Nephron (organoid): Measurements from ENCODE around the gene ASXL1.

Source experiments
- H3K27ac Mint-ChIP-seq, 3 experiments: 2 replicates each; pipeline ENCODE4 v1.8.0; 2020; ENCODE audit warnings: mixed read lengths in 3 of 3, mild to moderate bottlenecking in 2 of 3, moderate library complexity in 1 of 3
- H3K27me3 Mint-ChIP-seq: 2 replicates; pipeline ENCODE4 v1.8.0; 2021; ENCODE audit warnings: low read depth, mild to moderate bottlenecking, moderate library complexity, mixed read lengths
- H3K36me3 Mint-ChIP-seq: 2 replicates; pipeline ENCODE4 v1.8.0; 2020; ENCODE audit warnings: low read depth, mixed read lengths
- H3K4me1 Mint-ChIP-seq: 2 replicates; pipeline ENCODE4 v1.8.0; 2020; ENCODE audit warnings: mixed read lengths
- H3K4me3 Mint-ChIP-seq, 3 experiments: 2 replicates each; pipeline ENCODE4 v1.8.0; 2020; ENCODE audit warnings: mild to moderate bottlenecking in 3 of 3, mixed read lengths in 3 of 3, moderate library complexity in 2 of 3
- H3K9me3 Mint-ChIP-seq: 2 replicates; pipeline ENCODE4 v1.8.0; 2020; ENCODE audit warnings: mixed read lengths
- TF ChIP-seq, protein P1 (sequence below), 3 experiments: fragments of 200-600 bp; sonication (generic); IDR thresholded peaks; one replicate each; pipeline ENCODE4 v1.5.0; 2021; ENCODE audit warnings: antibody characterized with exemption in 3 of 3; ENCODE audit not compliant: unreplicated experiment in 3 of 3

ASXL1 gene

GRCh38 chr20:32472581-32473207, 114.6 kb downstream of the ASXL1 start:
- TF ChIP-seq, protein P1, sequence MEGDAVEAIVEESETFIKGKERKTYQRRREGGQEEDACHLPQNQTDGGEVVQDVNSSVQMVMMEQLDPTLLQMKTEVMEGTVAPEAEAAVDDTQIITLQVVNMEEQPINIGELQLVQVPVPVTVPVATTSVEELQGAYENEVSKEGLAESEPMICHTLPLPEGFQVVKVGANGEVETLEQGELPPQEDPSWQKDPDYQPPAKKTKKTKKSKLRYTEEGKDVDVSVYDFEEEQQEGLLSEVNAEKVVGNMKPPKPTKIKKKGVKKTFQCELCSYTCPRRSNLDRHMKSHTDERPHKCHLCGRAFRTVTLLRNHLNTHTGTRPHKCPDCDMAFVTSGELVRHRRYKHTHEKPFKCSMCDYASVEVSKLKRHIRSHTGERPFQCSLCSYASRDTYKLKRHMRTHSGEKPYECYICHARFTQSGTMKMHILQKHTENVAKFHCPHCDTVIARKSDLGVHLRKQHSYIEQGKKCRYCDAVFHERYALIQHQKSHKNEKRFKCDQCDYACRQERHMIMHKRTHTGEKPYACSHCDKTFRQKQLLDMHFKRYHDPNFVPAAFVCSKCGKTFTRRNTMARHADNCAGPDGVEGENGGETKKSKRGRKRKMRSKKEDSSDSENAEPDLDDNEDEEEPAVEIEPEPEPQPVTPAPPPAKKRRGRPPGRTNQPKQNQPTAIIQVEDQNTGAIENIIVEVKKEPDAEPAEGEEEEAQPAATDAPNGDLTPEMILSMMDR (IDR thresholded peaks at IDR 0.05; ENCODE audit: unreplicated experiment in 3 of 3) = no peak
- peaks cover 63% of the 10 kb centered on the region for H3K4me1 Mint-ChIP-seq
- no peaks in the 10 kb centered on the region for H3K9me3 Mint-ChIP-seq
- H3K36me3 Mint-ChIP-seq = peaks cover 16% of the 10 kb centered on the region
- peak overlapping the region in 1 of 3 experiments; percentile 35 for H3K4me3 Mint-ChIP-seq
- peak overlapping the region; percentile 66 to 98 (median 96) for H3K27ac Mint-ChIP-seq
- no peaks in the 10 kb centered on the region for H3K27me3 Mint-ChIP-seq

DNA sequence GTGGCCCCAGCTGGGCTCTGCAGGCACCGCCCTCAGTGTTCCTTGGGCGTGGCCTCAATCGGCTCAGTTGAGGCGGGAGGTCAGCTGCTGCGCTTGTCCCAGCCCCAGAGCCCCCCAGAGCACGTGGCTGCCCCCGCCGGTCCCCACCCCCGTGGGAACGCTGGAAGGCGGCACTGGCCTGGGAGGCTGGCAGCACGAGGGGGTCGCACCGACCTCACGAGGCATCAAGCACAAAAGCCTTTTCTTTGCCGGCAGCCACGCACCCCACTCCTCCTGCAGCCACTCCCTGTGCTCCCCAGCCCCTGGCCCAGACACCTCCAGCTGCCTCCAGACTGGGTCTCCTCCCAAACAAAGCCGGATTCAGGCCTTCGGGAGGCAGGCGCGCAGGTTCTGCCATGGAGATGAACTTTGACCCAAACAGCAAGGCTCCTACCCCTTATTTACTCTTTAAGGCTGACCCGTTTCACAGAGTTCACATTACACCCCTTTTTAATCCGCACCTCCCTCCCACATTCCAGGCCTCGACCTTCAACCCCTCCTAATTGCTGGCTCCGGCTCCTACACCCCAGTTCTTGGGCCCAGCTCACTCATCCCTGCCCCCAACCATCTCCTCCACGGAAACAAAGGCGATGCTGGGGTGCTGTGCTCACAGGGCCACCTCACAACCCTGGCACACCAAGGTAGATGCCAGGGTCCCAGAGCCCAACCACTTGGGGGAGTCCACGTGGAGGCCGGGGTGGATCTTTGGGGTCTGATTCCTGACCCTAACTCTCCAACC, 115.3 kb downstream of the ASXL1 start:
- Mint-ChIP-seq H3K27ac (peak overlapping the region; percentile 91 to 98 (median 91)), H3K4me1 (peaks cover 70% of the 10 kb centered on the region), H3K9me3 (no peaks in the 10 kb centered on the region), H3K27me3 (no peaks in the 10 kb centered on the region), H3K4me3 (peak overlapping the region; percentile 58 to 74 (median 62)), H3K36me3 (peaks cover 16% of the 10 kb centered on the region)
- TF ChIP-seq, protein P1 (IDR thresholded peaks at IDR 0.05; ENCODE audit: unreplicated experiment in 3 of 3) = no peak

DNA sequence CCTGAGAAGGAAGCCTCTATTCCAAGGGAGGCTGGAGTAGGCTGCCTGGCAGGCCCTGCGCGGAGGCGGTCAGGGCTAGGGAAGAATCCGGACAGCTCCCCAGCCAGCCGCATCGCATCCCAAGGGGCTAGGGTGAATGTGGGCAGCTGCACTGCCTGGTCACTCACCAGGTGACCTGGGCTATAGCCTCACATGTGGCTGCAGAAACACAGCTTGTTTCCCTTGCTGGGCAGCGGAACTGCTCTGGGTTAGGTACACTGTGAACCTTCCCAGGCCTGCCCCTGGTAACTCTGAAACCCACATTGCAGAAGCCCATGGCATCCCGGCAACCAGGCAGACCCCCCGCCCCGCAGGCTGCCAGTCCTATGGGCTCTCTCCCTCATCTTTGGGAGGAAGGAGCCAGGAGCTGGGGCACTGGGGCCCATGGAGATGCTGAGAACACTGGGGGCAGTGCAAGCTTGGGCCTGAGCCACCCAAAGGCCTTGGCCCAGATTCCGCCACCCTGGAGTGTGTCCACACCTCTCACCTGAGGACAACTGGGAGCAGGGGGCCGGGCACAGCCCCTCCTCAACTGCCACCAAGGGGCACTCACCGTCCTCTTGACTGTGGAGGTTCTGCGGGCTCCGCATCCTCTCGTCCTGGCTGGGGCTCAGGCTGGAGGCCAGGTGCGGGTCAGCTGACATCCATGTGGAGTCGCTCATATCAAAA, 116.0 kb downstream of the ASXL1 start:
- H3K4me1 Mint-ChIP-seq = peaks cover 74% of the 10 kb centered on the region

DNA sequence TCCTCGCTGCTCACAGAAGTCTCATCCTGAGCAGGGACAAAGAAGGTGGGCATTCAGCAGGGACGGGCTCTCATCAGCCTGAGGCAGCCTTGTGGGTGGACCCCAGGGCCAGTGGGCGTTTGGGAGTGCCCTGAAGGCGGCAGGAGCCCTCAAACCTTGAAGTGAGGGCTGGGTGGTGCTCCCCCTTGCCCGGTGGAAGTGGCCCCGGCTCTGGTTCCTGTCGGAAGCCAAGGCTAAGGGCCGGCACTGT, 116.5 kb downstream of the ASXL1 start:
- no peaks in the 10 kb centered on the region for H3K9me3 Mint-ChIP-seq
- TF ChIP-seq, protein P1 (IDR thresholded peaks at IDR 0.05; ENCODE audit: unreplicated experiment in 3 of 3) = no peak
- H3K4me3 Mint-ChIP-seq = peak overlapping the region; percentile 64 to 73 (median 71)
- peaks cover 79% of the 10 kb centered on the region for H3K4me1 Mint-ChIP-seq
- H3K36me3 Mint-ChIP-seq = peaks cover 16% of the 10 kb centered on the region
- H3K27ac Mint-ChIP-seq = peak overlapping the region; percentile 93 to 98 (median 98)
- H3K27me3 Mint-ChIP-seq = no peaks in the 10 kb centered on the region

More for the DNA sequence above, 116.0 kb downstream of the ASXL1 start:
- peak overlapping the region; percentile 93 to 98 (median 98) for H3K27ac Mint-ChIP-seq
- no peaks in the 10 kb centered on the region for H3K9me3 Mint-ChIP-seq
- TF ChIP-seq, protein P1 (IDR thresholded peaks at IDR 0.05; ENCODE audit: unreplicated experiment in 3 of 3) = no peak
- H3K36me3 Mint-ChIP-seq = peaks cover 16% of the 10 kb centered on the region
- H3K4me3 Mint-ChIP-seq = peak overlapping the region; percentile 64 to 74 (median 73)
- H3K27me3 Mint-ChIP-seq = no peaks in the 10 kb centered on the region

DNA sequence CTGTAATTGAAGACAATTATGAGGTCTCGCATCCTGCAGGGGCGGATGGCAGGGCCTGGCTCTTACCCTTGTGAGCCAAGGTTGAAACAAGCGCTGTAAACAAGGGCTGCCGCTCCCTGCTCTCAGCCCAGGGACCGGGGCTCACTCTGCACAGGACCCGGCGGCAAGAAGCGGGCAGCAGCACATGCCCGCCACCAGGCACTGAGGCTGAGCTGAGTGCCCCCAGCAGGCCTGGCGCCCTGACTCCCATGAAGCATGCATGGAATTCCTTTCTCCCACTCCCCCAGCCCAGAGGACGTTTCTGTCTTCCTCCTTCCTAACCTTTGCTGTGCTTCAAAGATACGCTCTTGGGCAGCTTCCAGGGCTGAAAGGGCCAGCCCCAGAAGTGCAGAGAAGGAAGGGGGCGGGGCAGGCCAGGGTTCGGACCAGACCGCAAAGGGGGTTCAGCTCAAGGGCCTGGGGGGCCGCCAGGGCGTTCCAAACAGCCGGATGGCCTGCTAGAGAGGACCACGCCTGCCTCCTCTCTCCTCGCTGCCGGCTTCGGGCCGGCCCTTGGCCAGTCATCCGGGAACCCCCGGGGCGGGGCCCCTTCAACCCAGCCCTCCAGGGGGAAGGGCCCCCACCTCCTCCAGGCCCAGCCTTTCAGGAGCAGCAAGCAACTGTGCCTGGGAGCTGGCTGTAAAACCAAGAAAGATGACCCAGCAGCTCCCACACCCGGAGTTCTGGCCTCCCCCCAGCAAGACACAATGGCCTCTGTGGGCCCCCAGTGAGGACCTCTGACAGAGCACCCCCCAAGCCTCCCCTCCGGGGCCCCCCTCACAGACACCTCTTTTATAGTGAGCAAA, 117.1 kb downstream of the ASXL1 start:
- Mint-ChIP-seq H3K4me3 (peak overlapping the region; percentile 64 to 73 (median 71)), H3K36me3 (peaks cover 12% of the 10 kb centered on the region), H3K4me1 (peaks cover 79% of the 10 kb centered on the region), H3K27me3 (no peaks in the 10 kb centered on the region), H3K27ac (peak overlapping the region; percentile 93 to 98 (median 98)), H3K9me3 (no peaks in the 10 kb centered on the region)
- TF ChIP-seq, protein P1 (IDR thresholded peaks at IDR 0.05; ENCODE audit: unreplicated experiment in 3 of 3) = no peak
